CD14-positive monocyte (primary cell): ENCODE measurements around the gene NTMT2. TPM values are rescaled to one million over a fixed set of nuclear protein-coding genes. Genes with fewer than 3 reads are reported as not detected.

Experiments used
- DNase-seq, 3 donors: peaks; one replicate each; pipeline ENCODE4 v3.0.0-alpha.2; 2011 to 2022
- H2AFZ ChIP-seq: 2 replicates; pipeline ENCODE4 v1.6.0; 2012; ENCODE audit warnings: mild to moderate bottlenecking, low read depth, low read length, inconsistent platforms; ENCODE audit not compliant: insufficient read depth, poor library complexity, severe bottlenecking
- H3K27ac ChIP-seq, 2 donors: 1 replicate in 1 of 2; 2 replicates in 1 of 2; pipeline ENCODE4 v1.5.1; 2012 to 2013; ENCODE audit warnings: low read length in 2 of 2, control low read depth in 1 of 2, inconsistent platforms in 1 of 2, low read depth in 1 of 2, mild to moderate bottlenecking in 1 of 2
- H3K27me3 ChIP-seq, 2 donors: one replicate each; pipeline versions ENCODE4 v1.6.0 to v1.6.1; 2011 to 2013; ENCODE audit warnings: low read length in 2 of 2; ENCODE audit not compliant: control insufficient read depth in 2 of 2, insufficient read depth in 2 of 2
- H3K36me3 ChIP-seq, 2 donors: replicated peaks in 1 of 2; 1 replicate in 1 of 2; 2 replicates in 1 of 2; pipeline versions ENCODE4 v1.5.1 to v1.6.1; 2012 to 2013; ENCODE audit warnings: low read length in 2 of 2, control low read depth in 1 of 2, inconsistent platforms in 1 of 2, mild to moderate bottlenecking in 1 of 2; ENCODE audit not compliant: insufficient read depth in 2 of 2, control insufficient read depth in 1 of 2
- H3K4me1 ChIP-seq, 2 donors: 1 replicate in 1 of 2; 2 replicates in 1 of 2; pipeline versions ENCODE4 v1.5.1 to v1.6.1; 2012 to 2013; ENCODE audit warnings: low read length in 2 of 2, control low read depth in 1 of 2, inconsistent platforms in 1 of 2, mild to moderate bottlenecking in 1 of 2, moderate library complexity in 1 of 2; ENCODE audit not compliant: insufficient read depth in 2 of 2, control insufficient read depth in 1 of 2
- H3K4me2 ChIP-seq: replicated peaks from 2 replicates; pipeline ENCODE3; 2012; ENCODE audit warnings: low read length, moderate library complexity, mild to moderate bottlenecking; ENCODE audit not compliant: poor library complexity, severe bottlenecking; ENCODE audit errors: extremely low read depth
- H3K4me3 ChIP-seq, 3 experiments: fragments of 200-600 bp in 1 of 3; sonication (generic) in 1 of 3; replicated peaks in 1 of 3; 1 replicate in 2 of 3; 2 replicates in 1 of 3; pipeline ENCODE4 v1.5.1; 2011 to 2013; ENCODE audit warnings: low read length in 3 of 3, mild to moderate bottlenecking in 3 of 3, control low read depth in 2 of 3, low read depth in 2 of 3, inconsistent platforms in 1 of 3, moderate library complexity in 1 of 3
- H3K79me2 ChIP-seq: 2 replicates; pipeline ENCODE4 v1.6.0; 2012; ENCODE audit warnings: mild to moderate bottlenecking, control low read depth, inconsistent platforms, low read length, moderate library complexity; ENCODE audit not compliant: insufficient read depth
- H3K9ac ChIP-seq: 2 replicates; pipeline ENCODE4 v1.6.0; 2017; ENCODE audit warnings: low read length, mild to moderate bottlenecking; ENCODE audit not compliant: insufficient read depth, poor library complexity, severe bottlenecking
- H3K9me3 ChIP-seq, 2 donors: replicated peaks in 1 of 2; 1 replicate in 1 of 2; 2 replicates in 1 of 2; pipeline versions ENCODE4 v1.5.1 to v1.6.1; 2012 to 2013; ENCODE audit warnings: low read length in 2 of 2, control low read depth in 1 of 2; ENCODE audit not compliant: control insufficient read depth in 1 of 2, insufficient read depth in 1 of 2
- H4K20me1 ChIP-seq: 2 replicates; pipeline ENCODE4 v1.6.0; 2012; ENCODE audit warnings: mild to moderate bottlenecking, low read length, control low read depth, moderate library complexity; ENCODE audit not compliant: insufficient read depth
- H3K27ac Mint-ChIP-seq, 7 donors: one replicate each; pipeline ENCODE4 v1.8.0; 2020; ENCODE audit warnings: mild to moderate bottlenecking in 7 of 7, mixed read lengths in 7 of 7, moderate library complexity in 6 of 7, inconsistent platforms in 2 of 7
- H3K27me3 Mint-ChIP-seq, 3 donors: one replicate each; pipeline ENCODE4 v1.8.0; 2021 to 2022; ENCODE audit warnings: low read depth in 3 of 3, mild to moderate bottlenecking in 3 of 3, mixed read lengths in 3 of 3, moderate library complexity in 3 of 3, inconsistent platforms in 1 of 3
- H3K36me3 Mint-ChIP-seq, 2 donors: one replicate each; pipeline ENCODE4 v1.8.0; 2020; ENCODE audit warnings: mixed read lengths in 2 of 2, inconsistent platforms in 1 of 2, mild to moderate bottlenecking in 1 of 2
- H3K4me1 Mint-ChIP-seq: one replicate; pipeline ENCODE4 v1.8.0; 2020; ENCODE audit warnings: mild to moderate bottlenecking, mixed read lengths
- H3K4me3 Mint-ChIP-seq, 2 donors: one replicate each; pipeline ENCODE4 v1.8.0; 2020; ENCODE audit warnings: mild to moderate bottlenecking in 2 of 2, mixed read lengths in 2 of 2, moderate library complexity in 1 of 2
- H3K9me3 Mint-ChIP-seq, 7 donors: one replicate each; pipeline ENCODE4 v1.8.0; 2020 to 2022; ENCODE audit warnings: mixed read lengths in 7 of 7, mild to moderate bottlenecking in 6 of 7, moderate library complexity in 6 of 7, inconsistent platforms in 2 of 7
- WGBS: methylation state at CpG from one replicate; pipeline ENCODE4 v1.1.5; 2013; ENCODE audit warnings: missing lambda C conversion rate; ENCODE audit not compliant: insufficient coverage; 5-methylcytosine and 5-hydroxymethylcytosine counted together
- intact Hi-C, 2 donors: fragments of 100-400 bp; cut with micrococcal nuclease; formaldehyde crosslinking; loops; one replicate each; pipeline versions ENCODE4 v1.15.0 to v1.15.1; 2023
- polyA plus RNA-seq, 3 donors: library from polyadenylated mRNA; depleted of rRNA in 1 of 3; unstranded in 2 of 3; stranded (reverse) in 1 of 3; fragments of 300-500 nt in 2 of 3; fragments of >200 nt in 1 of 3; fragmentation: Illumina TruSeq in 2 of 3; gene quantifications; 1 replicate in 2 of 3; 2 replicates in 1 of 3; pipeline ENCODE4 v1.2.3, GENCODE V29; 2012 to 2021
- TF ChIP-seq, protein P1 (sequence below): fragments of 200-600 bp; IDR thresholded peaks from one replicate; pipeline ENCODE4 v1.8.0; 2022; ENCODE audit warnings: antibody characterized with exemption, mild to moderate bottlenecking

Gene NTMT2
- polyA plus RNA-seq, 3 donors = not detected

DNA sequence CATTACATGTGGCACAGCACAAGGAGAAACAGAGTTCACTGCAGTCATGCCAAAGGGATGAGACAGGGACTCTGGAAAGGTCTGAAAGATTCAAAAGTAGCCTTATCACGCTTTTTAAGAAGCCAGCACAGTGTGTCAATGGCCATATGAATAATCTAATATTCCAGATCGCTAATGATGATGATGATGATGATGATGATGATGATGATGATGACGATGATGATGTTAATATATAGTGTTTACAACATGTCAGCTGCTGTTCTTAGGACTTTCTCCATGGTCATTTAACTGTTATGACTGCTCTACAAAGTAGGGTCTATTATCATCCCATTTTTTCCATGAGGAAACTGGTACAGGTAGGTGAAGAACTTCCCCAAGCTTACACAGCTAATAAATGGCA is 64.4 kb downstream of the NTMT2 start:
- H3K36me3 ChIP-seq = no peaks in the 10 kb centered on the region
- no peaks in the 10 kb centered on the region for H3K27me3 ChIP-seq
- Mint-ChIP-seq H3K4me1 (no peaks in the 10 kb centered on the region), H3K27me3 (peaks cover 0 to 5% (median 4%) of the 10 kb centered on the region in 3 donors), H3K36me3 (no peaks in the 10 kb centered on the region), H3K9me3 (peaks cover 3 to 13% (median 11%) of the 10 kb centered on the region in 7 donors), H3K27ac (no peak overlapping the region), H3K4me3 (no peak overlapping the region)
- H3K4me1 ChIP-seq = no peaks in the 10 kb centered on the region
- no peaks in the 10 kb centered on the region for H3K79me2 ChIP-seq
- no peak overlapping the region for H3K27ac ChIP-seq
- no peak overlapping the region for H3K4me3 ChIP-seq
- H4K20me1 ChIP-seq = no peaks in the 10 kb centered on the region
- TF ChIP-seq, protein P1, sequence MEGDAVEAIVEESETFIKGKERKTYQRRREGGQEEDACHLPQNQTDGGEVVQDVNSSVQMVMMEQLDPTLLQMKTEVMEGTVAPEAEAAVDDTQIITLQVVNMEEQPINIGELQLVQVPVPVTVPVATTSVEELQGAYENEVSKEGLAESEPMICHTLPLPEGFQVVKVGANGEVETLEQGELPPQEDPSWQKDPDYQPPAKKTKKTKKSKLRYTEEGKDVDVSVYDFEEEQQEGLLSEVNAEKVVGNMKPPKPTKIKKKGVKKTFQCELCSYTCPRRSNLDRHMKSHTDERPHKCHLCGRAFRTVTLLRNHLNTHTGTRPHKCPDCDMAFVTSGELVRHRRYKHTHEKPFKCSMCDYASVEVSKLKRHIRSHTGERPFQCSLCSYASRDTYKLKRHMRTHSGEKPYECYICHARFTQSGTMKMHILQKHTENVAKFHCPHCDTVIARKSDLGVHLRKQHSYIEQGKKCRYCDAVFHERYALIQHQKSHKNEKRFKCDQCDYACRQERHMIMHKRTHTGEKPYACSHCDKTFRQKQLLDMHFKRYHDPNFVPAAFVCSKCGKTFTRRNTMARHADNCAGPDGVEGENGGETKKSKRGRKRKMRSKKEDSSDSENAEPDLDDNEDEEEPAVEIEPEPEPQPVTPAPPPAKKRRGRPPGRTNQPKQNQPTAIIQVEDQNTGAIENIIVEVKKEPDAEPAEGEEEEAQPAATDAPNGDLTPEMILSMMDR = no peak
- H3K9me3 ChIP-seq = peaks cover 8 to 11% of the 10 kb centered on the region in 2 donors
- 90% methylated on average over 1 of the region's 3 CpGs for WGBS
- no peak overlapping the region for H3K9ac ChIP-seq
- H3K4me2 ChIP-seq = no peak overlapping the region
- H2AFZ ChIP-seq = no peak overlapping the region
- DNase-seq = no peak
- intact Hi-C loops = no loop called here

DNA sequence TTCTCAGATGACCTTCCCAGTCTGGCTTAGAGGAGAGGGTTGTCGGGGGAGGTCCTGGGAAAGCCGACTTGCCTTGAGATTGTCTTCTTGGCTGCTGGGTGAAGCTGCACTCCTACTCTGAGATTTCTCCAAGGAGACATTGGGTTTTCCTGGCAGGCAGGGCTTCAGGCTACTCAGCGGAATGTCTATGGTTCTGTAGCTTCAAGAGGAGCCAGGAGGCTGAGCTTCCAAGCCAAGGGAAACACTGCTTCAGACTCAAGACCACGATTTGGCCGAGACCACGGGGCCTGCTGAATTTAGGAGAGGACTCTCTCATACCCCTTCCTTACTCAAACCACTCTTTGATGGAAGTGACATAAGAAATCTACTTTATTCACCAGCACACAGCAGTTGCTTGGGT is 67.8 kb downstream of the NTMT2 start:
- no peak for DNase-seq
- Histone ChIP-seq H3K27me3 (no peaks in the 10 kb centered on the region), H3K9ac (no peak overlapping the region), H3K4me2 (no peak overlapping the region), H3K36me3 (no peaks in the 10 kb centered on the region), H4K20me1 (no peaks in the 10 kb centered on the region), H2AFZ (no peak overlapping the region), H3K79me2 (no peaks in the 10 kb centered on the region), H3K9me3 (no peaks in the 10 kb centered on the region), H3K27ac (no peak overlapping the region), H3K4me3 (no peak overlapping the region), H3K4me1 (no peaks in the 10 kb centered on the region)
- peaks cover 0 to 5% (median 2%) of the 10 kb centered on the region in 3 donors for H3K27me3 Mint-ChIP-seq
- H3K9me3 Mint-ChIP-seq = peaks cover 0 to 7% (median 1%) of the 10 kb centered on the region in 7 donors
- no peak overlapping the region for H3K27ac Mint-ChIP-seq
- intact Hi-C loops = no loop called here
- no peaks in the 10 kb centered on the region for H3K36me3 Mint-ChIP-seq
- H3K4me3 Mint-ChIP-seq = no peak overlapping the region
- WGBS = 100% methylated on average over 3 of the region's 6 CpGs
- TF ChIP-seq, protein P1 = no peak
- no peaks in the 10 kb centered on the region for H3K4me1 Mint-ChIP-seq
